ENCODE data around the gene HMGB4. TPM values are rescaled to one million over a fixed set of nuclear protein-coding genes. Genes with fewer than 3 reads are reported as not detected.

HMGB4 gene, protein sequence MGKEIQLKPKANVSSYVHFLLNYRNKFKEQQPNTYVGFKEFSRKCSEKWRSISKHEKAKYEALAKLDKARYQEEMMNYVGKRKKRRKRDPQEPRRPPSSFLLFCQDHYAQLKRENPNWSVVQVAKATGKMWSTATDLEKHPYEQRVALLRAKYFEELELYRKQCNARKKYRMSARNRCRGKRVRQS
- under 0.01 TPM in 1 of 2 replicates, not detected in the other for total RNA-seq

GRCh38 chr1:33863779-33864178, at the start of gene HMGB4:
Gene HMGB4, plus strand, starts transcription at chr1:33864079. Its CDS starts 113 bp downstream, at chr1:33864192.

Data from placental epithelial cell (primary cell).